H1 (cell line): ENCODE data around the gene DSTN. TPM values are rescaled to one million over a fixed set of nuclear protein-coding genes. Genes with fewer than 3 reads are reported as not detected.

ENCODE experiments used
- CTCF ChIA-PET: fragments of 300-600 bp; sonication (Branson Sonifier 250); formaldehyde crosslinking; loops from one replicate; lab custom pipeline; 2021; ENCODE audit not compliant: partially characterized antibody; lab: Charles Lee
- POLR2A ChIA-PET: fragments of 300-600 bp; sonication (Branson Sonifier 250); formaldehyde crosslinking; loops from one replicate; lab custom pipeline; 2021; ENCODE audit warnings: inconsistent platforms; ENCODE audit not compliant: partially characterized antibody; lab: Charles Lee
- DNase-seq, 2 experiments: peaks; one replicate each; pipeline versions ENCODE4 v3.0.0 to v3.0.0-alpha.2; 2010 to 2022; ENCODE audit warnings: low spot score in 2 of 2, low read depth in 1 of 2, mixed read lengths in 1 of 2
- FAIRE-seq: peaks from 2 replicates; lab custom pipeline; 2011; peaks lifted over from hg19 to GRCh38; lab: Jason Lieb, UNC
- H2AFZ ChIP-seq: 2 replicates; pipeline ENCODE4 v1.8.1; 2012; ENCODE audit warnings: low read length, inconsistent platforms
- H2AK5ac ChIP-seq: 2 replicates; pipeline ENCODE4 v1.6.1; 2013; ENCODE audit warnings: low read depth, low read length
- H2BK120ac ChIP-seq: replicated peaks from 2 replicates; pipeline ENCODE3; 2013; ENCODE audit warnings: low read depth, low read length, inconsistent platforms
- H2BK12ac ChIP-seq: 2 replicates; pipeline ENCODE4 v1.6.1; 2013; ENCODE audit warnings: low read depth, low read length
- H2BK15ac ChIP-seq: 2 replicates; pipeline ENCODE4 v1.6.1; 2013; ENCODE audit warnings: low read length
- H2BK20ac ChIP-seq: 2 replicates; pipeline ENCODE4 v1.6.1; 2013; ENCODE audit warnings: low read length
- H2BK5ac ChIP-seq: 2 replicates; pipeline ENCODE4 v1.6.1; 2013; ENCODE audit warnings: low read depth, low read length
- H3K14ac ChIP-seq: 2 replicates; pipeline ENCODE4 v1.6.1; 2013; ENCODE audit warnings: inconsistent platforms; ENCODE audit not compliant: insufficient read length
- H3K18ac ChIP-seq: 2 replicates; pipeline ENCODE4 v1.6.1; 2013; ENCODE audit warnings: low read length; ENCODE audit errors: extremely low read depth
- H3K23ac ChIP-seq: 2 replicates; pipeline ENCODE4 v1.6.1; 2013; ENCODE audit warnings: inconsistent platforms; ENCODE audit not compliant: insufficient read length
- H3K23me2 ChIP-seq: 2 replicates; pipeline ENCODE4 v1.6.1; 2013; ENCODE audit warnings: low read depth, low read length
- H3K27ac ChIP-seq: 2 replicates; pipeline ENCODE4 v1.6.1; 2011; ENCODE audit warnings: low read depth, low read length, inconsistent platforms
- H3K27me3 ChIP-seq, 4 experiments: replicated peaks in 1 of 4; 1 replicate in 1 of 4; 2 replicates in 3 of 4; pipeline versions ENCODE4 v1.6.1 to v1.8.1; 2011 to 2013; ENCODE audit warnings: low read length in 3 of 4, mild to moderate bottlenecking in 3 of 4, inconsistent platforms in 2 of 4, mixed read lengths in 2 of 4, moderate library complexity in 1 of 4; ENCODE audit not compliant: control insufficient read depth in 3 of 4, insufficient read depth in 3 of 4; ENCODE audit errors: extremely low read depth in 1 of 4
- H3K36me3 ChIP-seq, 4 experiments: 2 replicates each; pipeline versions ENCODE4 v1.6.1 to v1.8.1; 2011 to 2013; ENCODE audit warnings: mild to moderate bottlenecking in 4 of 4, low read length in 3 of 4, moderate library complexity in 2 of 4, control low read depth in 1 of 4, inconsistent platforms in 1 of 4; ENCODE audit not compliant: insufficient read depth in 4 of 4, control insufficient read depth in 2 of 4
- H3K4ac ChIP-seq: replicated peaks from 2 replicates; pipeline ENCODE3; 2013; ENCODE audit warnings: low read length, low read depth, mixed read lengths, inconsistent platforms; ENCODE audit not compliant: insufficient read length
- H3K4me1 ChIP-seq, 4 experiments: replicated peaks in 1 of 4; 1 replicate in 1 of 4; 2 replicates in 3 of 4; pipeline versions ENCODE4 v1.6.1 to v1.8.1; 2011 to 2013; ENCODE audit warnings: low read length in 3 of 4, inconsistent platforms in 2 of 4, mixed read lengths in 1 of 4; ENCODE audit not compliant: insufficient read depth in 4 of 4, control insufficient read depth in 3 of 4
- H3K4me2 ChIP-seq, 2 experiments: 2 replicates each; pipeline versions ENCODE4 v1.6.1 to v1.8.1; 2011 to 2013; ENCODE audit warnings: low read depth in 2 of 2, low read length in 2 of 2, control low read depth in 1 of 2, inconsistent platforms in 1 of 2, mild to moderate bottlenecking in 1 of 2; ENCODE audit not compliant: insufficient read depth in 1 of 2
- H3K4me3 ChIP-seq, 4 experiments: fragments of 200-600, 300-600 bp in 1 of 4; sonication (generic), shearing (Covaris generic), sonication (Bioruptor Twin) in 1 of 4; 2 replicates each; pipeline versions ENCODE4 v1.5.1 to v1.8.1; 2011 to 2016; ENCODE audit warnings: low read length in 4 of 4, low read depth in 3 of 4, control low read depth in 2 of 4, inconsistent platforms in 2 of 4, mild to moderate bottlenecking in 2 of 4, mixed read lengths in 1 of 4, moderate library complexity in 1 of 4; ENCODE audit not compliant: insufficient read depth in 2 of 4; ENCODE audit errors: extremely low read depth in 1 of 4
- H3K56ac ChIP-seq: replicated peaks from 2 replicates; pipeline ENCODE3; 2013; ENCODE audit warnings: low read depth, mild to moderate bottlenecking, mixed read lengths, low read length, inconsistent platforms; ENCODE audit not compliant: insufficient read length
- H3K79me1 ChIP-seq: 2 replicates; pipeline ENCODE4 v1.6.1; 2013; ENCODE audit warnings: low read depth, low read length, control low read depth
- H3K79me2 ChIP-seq, 2 experiments: 2 replicates each; pipeline versions ENCODE4 v1.6.1 to v1.8.1; 2012 to 2013; ENCODE audit warnings: low read length in 2 of 2, mild to moderate bottlenecking in 2 of 2, inconsistent platforms in 1 of 2; ENCODE audit not compliant: insufficient read depth in 2 of 2, control insufficient read depth in 1 of 2
- H3K9ac ChIP-seq, 4 experiments: replicated peaks in 1 of 4; 1 replicate in 1 of 4; 2 replicates in 3 of 4; pipeline versions ENCODE4 v1.6.1 to v1.8.1; 2011 to 2013; ENCODE audit warnings: low read depth in 3 of 4, low read length in 3 of 4, control low read depth in 2 of 4, mild to moderate bottlenecking in 2 of 4, moderate library complexity in 2 of 4, inconsistent platforms in 1 of 4; ENCODE audit errors: extremely low read depth in 1 of 4
- H3K9me3 ChIP-seq, 2 experiments: 2 replicates each; pipeline versions ENCODE4 v1.6.1 to v1.8.1; 2012 to 2013; ENCODE audit warnings: mild to moderate bottlenecking in 2 of 2, moderate library complexity in 2 of 2, control low read depth in 1 of 2, inconsistent platforms in 1 of 2, low read depth in 1 of 2, low read length in 1 of 2, mixed read lengths in 1 of 2; ENCODE audit not compliant: insufficient read depth in 2 of 2
- H4K20me1 ChIP-seq, 2 experiments: replicated peaks in 1 of 2; 2 replicates each; pipeline versions ENCODE3 to v1.8.1; 2011 to 2013; ENCODE audit warnings: inconsistent platforms in 2 of 2, low read length in 2 of 2, mild to moderate bottlenecking in 1 of 2; ENCODE audit not compliant: insufficient read depth in 2 of 2, control insufficient read depth in 1 of 2
- H4K5ac ChIP-seq: 2 replicates; pipeline ENCODE4 v1.6.1; 2013; ENCODE audit warnings: low read length, low read depth, mixed read lengths, inconsistent platforms; ENCODE audit not compliant: insufficient read length
- H4K8ac ChIP-seq: 2 replicates; pipeline ENCODE4 v1.8.0; 2013; ENCODE audit warnings: mild to moderate bottlenecking, moderate library complexity, low read length, inconsistent platforms; ENCODE audit not compliant: insufficient read depth; ENCODE audit errors: extremely low read depth
- H4K91ac ChIP-seq: replicated peaks from 2 replicates; pipeline ENCODE3; 2013; ENCODE audit warnings: low read length, mixed read lengths, inconsistent platforms; ENCODE audit not compliant: insufficient read length
- ATF3 ChIP-seq: IDR thresholded peaks from 2 replicates; pipeline ENCODE4 v1.6.1; 2011; ENCODE audit warnings: low read depth, mild to moderate bottlenecking, low read length; ENCODE audit not compliant: insufficient read depth
- CEBPB ChIP-seq: IDR thresholded peaks from 2 replicates; pipeline ENCODE4 v1.6.1; 2012; ENCODE audit warnings: low read depth, low read length
- E2F6 ChIP-seq: IDR thresholded peaks from 2 replicates; pipeline ENCODE4 v1.6.1; 2012; ENCODE audit warnings: inconsistent platforms
- KDM5A ChIP-seq: fragments of 200-600 bp; IDR thresholded peaks from 2 replicates; pipeline ENCODE4 v1.7.1; 2012; ENCODE audit warnings: mild to moderate bottlenecking, low read length, inconsistent platforms, mixed read lengths
- MAFK ChIP-seq: IDR thresholded peaks from 2 replicates; pipeline ENCODE4 v1.6.1; 2012; ENCODE audit warnings: low read depth, mild to moderate bottlenecking, improper control_type of control experiment, low read length
- NANOG ChIP-seq: IDR thresholded peaks from 2 replicates; pipeline ENCODE4 v1.6.1; 2011; ENCODE audit warnings: low read length, low read depth, mild to moderate bottlenecking, inconsistent platforms; ENCODE audit not compliant: insufficient read depth, poor library complexity, severe bottlenecking
- PHF8 ChIP-seq: fragments of 200-600 bp; sonication (generic); conservative IDR thresholded peaks from 2 replicates; pipeline ENCODE4 v1.7.1; 2012; ENCODE audit warnings: low read depth, mild to moderate bottlenecking, inconsistent platforms, low read length, moderate library complexity
- POLR2A ChIP-seq, 2 experiments: IDR thresholded peaks; 1 replicate in 1 of 2; 2 replicates in 1 of 2; pipeline ENCODE4 v1.6.1; 2011; ENCODE audit warnings: low read depth in 2 of 2, low read length in 2 of 2, mild to moderate bottlenecking in 2 of 2; ENCODE audit errors: control extremely low read depth in 1 of 2
- RXRA ChIP-seq: IDR thresholded peaks from 2 replicates; pipeline ENCODE4 v1.6.1; 2011; ENCODE audit warnings: low read depth, mild to moderate bottlenecking, low read length, moderate library complexity; ENCODE audit not compliant: insufficient read depth
- SAP30 ChIP-seq: fragments of 300-600 bp; sonication (generic); IDR thresholded peaks from 2 replicates; pipeline ENCODE4 v1.7.1; 2012; ENCODE audit warnings: low read length, moderate library complexity, mild to moderate bottlenecking, inconsistent platforms; ENCODE audit not compliant: insufficient read depth, insufficient replicate concordance
- SIX5 ChIP-seq: IDR thresholded peaks from 2 replicates; pipeline ENCODE4 v1.6.1; 2011; ENCODE audit warnings: mild to moderate bottlenecking, low read depth, low read length
- SP2 ChIP-seq: IDR thresholded peaks from 2 replicates; pipeline ENCODE4 v1.6.1; 2012; ENCODE audit warnings: mild to moderate bottlenecking, low read length, inconsistent platforms
- SP4 ChIP-seq: IDR thresholded peaks from 2 replicates; pipeline ENCODE4 v1.6.1; 2012; ENCODE audit warnings: low read length, inconsistent platforms
- WGBS, 2 experiments: shearing (Covaris generic) in 1 of 2; methylation state at CpG; one replicate each; pipeline versions ENCODE4 v1.1.6 to v1.1.7; 2013 to 2015; ENCODE audit warnings: low lambda C conversion rate in 2 of 2, mixed read lengths in 2 of 2, inconsistent platforms in 1 of 2, low coverage in 1 of 2, missing lambda C conversion rate in 1 of 2; ENCODE audit not compliant: insufficient replicate concordance in 2 of 2, insufficient coverage in 1 of 2, insufficient read length in 1 of 2; ENCODE audit errors: extremely low coverage in 1 of 2, missing lambda C conversion rate in 1 of 2; 5-methylcytosine and 5-hydroxymethylcytosine counted together
- polyA plus RNA-seq, 7 experiments: library from polyadenylated mRNA; depleted of rRNA in 3 of 7; stranded (reverse) in 5 of 7; unstranded in 2 of 7; fragments of >200 nt in 5 of 7; fragments of 200-250 nt in 2 of 7; gene quantifications; 1 replicate in 5 of 7; 2 replicates in 1 of 7; 4 replicates in 1 of 7; pipeline versions ENCODE4 v1.2.1 to v1.2.3, GENCODE V29; 2011 to 2013; ENCODE audit warnings: missing spikeins in 2 of 7, mixed read lengths in 2 of 7
- total RNA-seq: library from RNA; stranded (reverse); fragmentation: NEBNext Ultra II Directional; extraction: Animal tissue kit (Norgen Biotek cat#: 25700); gene quantifications from 2 replicates; pipeline ENCODE4 v1.2.1, GENCODE V29; 2021

The DSTN gene
- total and polyA plus RNA-seq, 2 of the 8 experiments (the other 6 are each of a cell fraction or from before 2014, with no cell fraction given): 43.3 to 208 TPM

- Histone ChIP-seq H4K5ac (no peak overlapping the region), H2AFZ (no peak overlapping the region), H3K4me1 (peaks cover 0 to 2% (median 0%) of the 10 kb centered on the region in 4 experiments; a peak in 1 of 7 replicates), H3K36me3 (no peaks in the 10 kb centered on the region; a peak in 1 of 8 replicates), H2BK12ac (no peak overlapping the region), H3K14ac (no peak overlapping the region), H3K23me2 (no peaks in the 10 kb centered on the region), H3K56ac (no peak overlapping the region), H4K91ac (no peak overlapping the region), H2BK5ac (no peak overlapping the region), H3K79me1 (no peaks in the 10 kb centered on the region; the same call in 1 of the 2 replicates), H3K18ac (no peak overlapping the region), H2BK20ac (no peak overlapping the region), H3K4ac (no peak overlapping the region), H3K9ac (no peak overlapping the region), H3K27ac (no peak overlapping the region), H4K20me1 (no peaks in the 10 kb centered on the region), H2AK5ac (no peak overlapping the region), H2BK15ac (no peak overlapping the region), H2BK120ac (no peak overlapping the region), H3K79me2 (peaks cover 3 to 90% of the 10 kb centered on the region in 2 experiments; a peak in 3 of 4 replicates), H3K23ac (no peak overlapping the region), H3K27me3 (no peaks in the 10 kb centered on the region), H3K4me2 (no peak overlapping the region), H3K4me3 (no peak overlapping the region), H3K9me3 (no peaks in the 10 kb centered on the region), H4K8ac (no peak overlapping the region)
- CTCF ChIA-PET: interaction anchor here (1.0 to 2.4 kb wide), 2 partner anchors 12 to 30 kb away, joined by 3 to 11 read pairs; no protein-coding TSS in a partner anchor
- DNase-seq (no peak), FAIRE-seq (no peak)
- 77% methylated on average over 1 of the region's 1 CpG; no CpG with 5 or more reads in 1 of the 2 experiments for WGBS, 2 experiments
- POLR2A ChIA-PET: interaction anchor here (1.3 to 2.7 kb wide), 2 partner anchors 17 to 19 kb away, joined by 3 to 6 read pairs; partner anchors contain the start of gene DSTN
- TF ChIP-seq KDM5A (no peak), NANOG (no peak), E2F6 (no peak), PHF8 (no peak), MAFK (no peak), ATF3 (no peak), POLR2A (IDR thresholded peaks at IDR 0.05; ENCODE audit: control extremely low read depth in 1 of 2, low read depth in 2 of 2, low read length in 2 of 2) (no peak), SIX5 (no peak), CEBPB (no peak), SP2 (no peak), SP4 (no peak), SAP30 (no peak), RXRA (no peak)
Observed at GRCh38 chr20:17587148-17587547, 17.3 kb downstream of the DSTN start.
